Measurements from ENCODE around the gene CHN1. TPM values are rescaled to one million over a fixed set of nuclear protein-coding genes. Genes with fewer than 3 reads are reported as not detected.

Gene CHN1
- total RNA-seq, 1 donor from 2014 or later, result 7.2 TPM

DNA sequence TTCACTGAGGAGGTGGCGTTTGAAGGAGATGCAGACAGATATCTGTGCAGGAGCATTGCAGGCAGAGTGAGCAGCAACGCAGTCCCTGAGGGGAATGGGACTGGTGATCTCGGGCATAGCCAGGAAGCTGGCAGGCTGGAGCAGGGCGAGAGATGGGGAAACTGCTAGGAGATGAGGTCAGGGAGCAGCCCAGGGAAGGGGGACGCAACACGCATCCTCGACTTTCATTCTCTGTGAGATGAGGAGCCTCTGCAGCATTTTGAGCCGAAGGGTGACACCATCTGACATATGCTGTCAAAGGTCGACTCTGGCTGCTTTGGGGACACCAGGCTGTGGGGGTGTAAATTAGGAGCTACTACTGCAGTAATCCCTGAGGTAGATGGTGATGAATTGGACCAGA, 236.6 kb downstream of the CHN1 start:
- no peak for DNase-seq (ENCODE audit: low read depth)

GRCh38 chr2:174766271-174766670, 238.9 kb downstream of the CHN1 start:
- DNase-seq (ENCODE audit: low read depth), result no peak

- DNase-seq (ENCODE audit: low read depth), result no peak
Observed at GRCh38 chr2:174765576-174765975, 239.6 kb downstream of the CHN1 start.

DNA sequence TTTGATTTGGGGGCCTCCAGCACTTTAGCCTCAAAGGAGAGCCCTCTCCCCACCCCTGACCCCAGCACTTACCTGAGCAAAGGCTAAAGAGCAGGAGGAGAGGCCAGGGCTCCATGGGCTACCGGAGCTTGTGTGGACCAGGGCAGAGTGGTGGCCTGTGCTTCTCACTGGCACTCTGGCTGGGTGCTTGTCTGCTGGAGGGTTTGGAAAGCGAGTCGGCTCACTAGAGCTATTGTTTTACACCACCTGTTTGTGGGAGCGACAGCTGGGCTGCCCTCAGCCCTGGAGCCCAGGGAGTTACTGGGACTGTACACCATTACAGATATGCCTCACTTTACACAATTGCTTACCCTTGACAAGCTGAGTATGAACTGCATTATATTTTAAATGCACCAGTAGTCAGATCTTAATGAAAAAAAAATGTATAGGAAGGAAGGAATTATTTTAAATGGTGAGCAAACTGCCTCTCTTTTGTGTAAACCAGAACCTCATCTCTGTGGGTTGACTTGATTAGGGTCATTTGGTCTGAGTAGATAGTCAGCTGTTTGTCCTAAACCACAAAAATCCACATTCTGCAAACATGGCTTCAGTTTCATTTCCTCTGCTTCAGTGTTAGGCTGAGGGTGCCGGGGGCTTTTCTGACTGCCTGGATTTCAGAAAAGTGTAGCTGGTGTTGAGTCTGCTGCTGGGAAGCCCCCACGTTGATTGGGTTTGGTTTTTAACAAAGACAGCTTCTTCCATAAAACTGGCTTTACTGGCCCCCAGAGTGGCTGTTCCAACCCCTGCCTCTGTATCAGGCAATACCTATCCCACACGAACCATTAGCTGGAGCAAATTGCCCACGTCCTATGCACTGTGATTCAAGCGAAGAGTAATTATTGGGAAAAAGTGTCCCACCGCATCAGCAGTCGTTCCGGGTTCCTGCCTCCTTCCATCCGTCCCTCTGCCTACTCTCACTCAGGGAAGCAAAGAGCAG, 240.6 kb downstream of the CHN1 start, which contains the start of gene CHRNA1:
Gene CHRNA1 (minus strand): TSS at position 193 of the 976 bp plus-strand sequence. CDS start 78 bp downstream, at position 115.
- peak; percentile 70 for DNase-seq (ENCODE audit: low read depth)

- no peak for DNase-seq (ENCODE audit: low read depth)
Observed at GRCh38 chr2:174763780-174764179, 241.4 kb downstream of the CHN1 start.

DNA sequence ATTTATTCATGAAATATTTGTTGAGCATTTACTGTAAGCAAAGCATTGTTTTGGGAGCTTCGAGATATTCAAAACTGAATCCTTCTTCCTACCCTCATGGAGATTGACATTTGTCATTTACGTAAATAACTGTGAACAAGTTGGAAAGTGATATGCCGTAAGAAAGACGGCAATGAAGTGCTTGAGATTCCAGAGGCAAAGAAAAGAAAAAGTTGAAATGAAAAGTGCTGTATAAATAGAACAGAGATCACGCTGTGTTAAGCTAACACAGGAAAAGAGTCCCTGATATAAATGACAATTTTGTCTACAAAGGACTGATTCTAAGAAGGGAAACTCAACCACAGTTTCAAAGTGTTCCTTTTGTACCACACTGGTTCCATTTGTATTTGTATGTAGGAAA, 242.7 kb downstream of the CHN1 start:
- DNase-seq (ENCODE audit: low read depth), result no peak

GRCh38 chr2:174761837-174762236, 243.3 kb downstream of the CHN1 start:
- no peak for DNase-seq (ENCODE audit: low read depth)

DNA sequence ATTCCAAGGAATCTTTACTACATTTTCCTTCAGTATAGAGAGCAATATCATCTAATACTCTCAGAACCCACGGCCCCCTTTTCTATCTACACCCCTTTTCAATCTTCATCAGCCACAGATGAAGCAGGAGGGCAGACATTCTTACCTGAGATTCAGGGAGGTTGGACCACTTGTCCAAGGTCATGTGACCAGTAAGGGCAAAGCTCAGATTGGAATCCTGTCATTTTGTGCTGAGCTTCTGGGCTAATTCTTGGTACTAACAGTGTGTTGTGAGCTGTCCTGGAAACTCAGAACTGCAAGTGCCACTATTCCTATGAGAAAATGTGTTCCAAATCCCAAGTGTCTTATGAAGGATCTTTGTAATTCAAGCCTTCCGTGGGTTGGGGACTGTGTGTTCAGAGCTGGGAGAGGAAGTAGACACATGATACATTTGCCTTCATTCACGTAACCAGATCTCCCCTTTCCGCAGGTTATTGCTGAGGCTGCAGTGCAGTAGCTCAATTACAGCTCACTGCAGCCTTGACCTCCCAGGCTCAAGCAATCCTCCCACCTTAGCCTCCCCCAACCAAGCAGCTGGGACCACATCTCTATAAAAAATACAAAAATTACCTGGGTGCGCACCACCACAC, 244.2 kb downstream of the CHN1 start:
- DNase-seq (ENCODE audit: low read depth), result no peak

DNA sequence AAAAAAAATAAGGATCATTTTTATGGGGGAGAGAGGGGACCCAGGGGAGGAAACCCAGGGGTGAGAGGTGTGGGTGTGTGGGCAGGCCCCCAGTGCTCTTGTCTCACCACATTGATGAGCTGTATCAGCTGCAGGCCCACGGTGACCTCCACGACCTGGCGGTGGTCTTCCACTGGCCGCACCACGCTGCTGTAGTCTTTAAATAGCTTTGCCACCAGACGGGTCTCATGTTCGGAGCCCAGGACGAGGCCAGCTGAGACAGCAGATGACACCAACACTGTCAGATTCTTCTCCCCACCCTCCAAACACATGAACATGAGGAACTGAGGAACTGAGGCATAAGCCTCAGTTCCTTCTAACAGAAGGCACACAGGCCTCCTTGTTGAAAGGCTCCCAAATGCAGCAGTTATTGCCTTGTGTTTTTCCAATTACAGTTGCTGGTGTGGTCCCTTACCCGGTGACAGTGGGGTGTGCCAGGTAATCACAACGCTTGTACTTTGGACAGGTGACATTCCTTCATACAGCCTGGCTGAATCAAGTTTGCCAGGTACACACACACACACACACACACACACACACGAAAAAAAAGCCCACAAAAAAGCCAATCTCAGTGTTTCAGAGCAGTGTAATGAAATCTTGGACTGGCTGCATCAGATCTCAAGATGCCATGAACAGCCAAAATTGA, 245.7 kb downstream of the CHN1 start:
- DNase-seq (ENCODE audit: low read depth), result no peak

- DNase-seq (ENCODE audit: low read depth), result no peak
Observed at GRCh38 chr2:174756743-174757142, 248.4 kb downstream of the CHN1 start.

DNA sequence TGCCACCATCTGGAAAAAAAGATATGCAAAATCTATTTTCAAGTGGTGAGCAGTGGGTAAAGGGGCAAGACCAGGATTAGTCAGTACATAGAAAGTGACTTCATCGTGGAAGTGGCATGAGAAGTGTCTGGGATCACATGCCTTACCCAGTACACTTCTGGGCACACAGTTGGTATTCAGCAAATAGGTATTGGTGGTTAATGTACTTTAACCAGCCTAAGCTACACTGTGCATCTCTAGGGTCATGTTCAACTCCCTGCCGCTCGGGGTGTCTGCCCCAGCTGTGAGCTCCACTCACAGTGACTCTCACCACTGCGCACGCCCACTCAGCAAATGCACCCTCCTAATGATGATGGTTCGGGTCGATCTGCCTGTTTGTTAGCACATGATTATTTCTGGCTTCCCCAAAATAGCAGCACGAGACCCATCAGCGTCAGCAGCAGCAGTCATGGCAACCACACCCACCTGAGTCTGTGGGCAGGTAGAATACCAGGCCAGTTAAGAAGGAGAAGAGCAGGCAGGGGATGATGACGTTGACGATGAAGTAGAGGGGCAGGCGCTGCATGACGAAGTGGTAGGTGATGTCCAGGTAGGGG, 252.0 kb downstream of the CHN1 start:
- DNase-seq (ENCODE audit: low read depth), result peak; percentile 42

DNA sequence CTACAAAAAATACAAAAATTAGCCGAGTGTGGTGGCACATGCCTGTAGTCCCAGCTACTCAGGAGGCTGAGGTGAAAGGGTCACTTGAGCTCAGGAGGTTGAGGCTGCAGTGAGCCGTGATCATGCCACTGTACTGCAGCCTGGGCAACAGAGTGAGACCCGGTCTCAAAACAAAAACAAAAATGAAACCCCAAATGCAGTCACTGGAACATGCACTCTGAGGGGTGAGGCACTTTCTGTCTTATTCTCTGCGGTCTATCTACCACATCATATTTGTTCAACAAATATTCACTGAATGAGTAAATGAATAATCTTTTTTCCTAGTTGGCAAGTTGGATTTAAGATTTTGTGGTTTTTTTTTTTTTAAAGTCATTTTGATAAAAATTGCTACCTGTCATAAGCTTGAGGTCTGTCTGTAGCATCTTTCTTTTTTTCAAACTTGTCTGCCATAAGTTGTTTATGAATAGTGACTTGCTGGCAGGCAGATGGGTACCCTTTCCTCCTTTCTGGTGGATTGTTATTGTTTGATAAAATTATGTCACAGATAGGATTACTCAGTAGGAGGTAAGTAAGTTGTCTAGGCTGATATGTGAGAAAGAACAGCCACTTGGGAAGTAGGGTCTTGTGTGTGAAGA, 252.7 kb downstream of the CHN1 start:
- peak; percentile 53 for DNase-seq (ENCODE audit: low read depth)

DNA sequence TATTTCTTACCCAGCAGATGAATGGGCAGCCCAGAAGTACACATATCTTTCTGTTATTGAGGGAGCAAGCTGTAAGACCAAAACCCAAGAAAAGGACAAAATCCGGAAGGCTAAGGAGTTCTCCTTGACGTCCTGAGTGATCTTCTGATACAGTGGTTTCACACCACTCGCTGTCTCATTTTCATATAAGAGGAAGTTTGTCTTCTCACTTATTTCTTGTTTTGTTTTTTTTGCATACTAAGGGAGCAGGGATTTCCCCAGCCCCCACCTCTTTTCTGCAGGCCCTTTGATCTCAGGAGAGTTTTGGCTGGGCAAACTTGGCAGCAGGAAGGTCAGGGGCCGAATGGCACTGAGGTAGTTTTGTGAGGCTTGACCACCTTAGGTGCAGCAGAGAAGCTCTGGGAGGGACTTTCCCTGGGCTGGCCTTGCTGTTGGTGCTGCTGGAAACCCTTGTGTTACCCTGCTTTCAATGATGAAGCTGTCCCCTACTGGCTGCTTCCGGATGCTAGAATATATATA, 254.2 kb downstream of the CHN1 start:
- no peak for DNase-seq (ENCODE audit: low read depth)

- no peak for DNase-seq (ENCODE audit: low read depth)
Observed at GRCh38 chr2:174749793-174750192, 255.4 kb downstream of the CHN1 start.

DNA sequence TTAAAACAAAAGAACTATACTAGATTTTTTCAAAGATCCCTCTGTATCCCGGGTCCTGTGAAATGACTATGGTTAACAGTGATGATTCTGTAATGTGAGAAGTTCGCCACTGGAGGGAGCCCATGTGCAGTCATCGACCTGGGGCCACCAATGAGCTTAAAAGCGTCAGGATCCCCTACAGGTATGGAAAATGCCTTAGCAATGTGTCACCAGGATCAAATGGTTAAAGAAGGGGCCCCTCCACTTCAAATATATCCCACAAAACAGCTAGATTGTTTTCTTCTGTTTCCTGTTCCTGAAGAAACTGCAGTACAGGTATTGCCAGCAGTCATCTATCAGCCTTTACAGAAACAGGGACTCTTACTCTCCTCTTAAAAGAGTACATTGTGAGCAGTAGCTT, 256.2 kb downstream of the CHN1 start:
- peak; percentile 58 for DNase-seq (ENCODE audit: low read depth)

Other genes with a start within 250 kb of the CHN1 start
- gene CHRNA1, start 240.9 kb downstream of the CHN1 start, total RNA-seq, result 0.05 and 0.17 TPM in 2 replicates
- 48.8 and 77.8 TPM in 2 replicates for gene ATF2, start 162.8 kb upstream of the CHN1 start, total RNA-seq
- gene ATP5MC3, start 176.3 kb upstream of the CHN1 start, total RNA-seq, result 112 and 142 TPM in 2 replicates